Kidney capillary endothelial cell (primary cell): Measurements from ENCODE around the gene TNFRSF13B.
"Not testable (repeated sequence)": the region's sequence is repeated elsewhere in the genome, so short reads cannot be mapped to it uniquely, and the experiment has no call there.

Experiments
- DNase-seq: peaks from one replicate; pipeline ENCODE4 v3.0.0-alpha.2; 2018; ENCODE audit warnings: low spot score

The TNFRSF13B gene

DNA sequence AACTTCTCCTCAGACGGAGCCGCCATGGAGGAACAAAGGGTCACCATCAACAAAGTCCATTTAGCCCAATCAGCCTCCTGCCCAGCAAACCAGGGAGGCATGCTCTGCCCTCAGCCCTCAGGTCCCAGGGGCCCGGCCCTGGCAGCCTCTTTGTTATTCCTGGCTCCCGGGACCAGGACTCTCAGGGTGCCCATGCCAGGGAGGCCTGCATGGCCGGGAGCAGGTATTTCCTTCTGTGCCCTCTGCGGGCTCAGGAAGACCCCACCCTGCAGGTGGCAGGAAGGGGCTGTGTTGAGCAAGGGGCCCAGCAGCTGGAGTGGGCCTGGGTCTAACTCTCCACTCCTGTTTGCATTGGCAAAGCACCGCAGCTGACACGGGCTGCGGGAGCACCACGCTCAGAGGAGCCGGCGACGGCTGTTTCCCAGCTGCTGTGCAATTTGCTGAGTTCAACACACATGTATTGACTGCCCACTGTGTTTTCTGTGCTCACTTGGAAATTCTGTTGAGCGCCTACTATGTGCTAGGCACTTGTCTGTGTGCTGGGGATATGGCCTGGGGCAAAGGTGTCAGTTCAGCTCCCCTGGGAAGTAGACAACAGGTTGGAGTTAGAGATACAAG is 33.2 kb upstream of the TNFRSF13B start:
- not testable (repeated sequence) for DNase-seq

DNA sequence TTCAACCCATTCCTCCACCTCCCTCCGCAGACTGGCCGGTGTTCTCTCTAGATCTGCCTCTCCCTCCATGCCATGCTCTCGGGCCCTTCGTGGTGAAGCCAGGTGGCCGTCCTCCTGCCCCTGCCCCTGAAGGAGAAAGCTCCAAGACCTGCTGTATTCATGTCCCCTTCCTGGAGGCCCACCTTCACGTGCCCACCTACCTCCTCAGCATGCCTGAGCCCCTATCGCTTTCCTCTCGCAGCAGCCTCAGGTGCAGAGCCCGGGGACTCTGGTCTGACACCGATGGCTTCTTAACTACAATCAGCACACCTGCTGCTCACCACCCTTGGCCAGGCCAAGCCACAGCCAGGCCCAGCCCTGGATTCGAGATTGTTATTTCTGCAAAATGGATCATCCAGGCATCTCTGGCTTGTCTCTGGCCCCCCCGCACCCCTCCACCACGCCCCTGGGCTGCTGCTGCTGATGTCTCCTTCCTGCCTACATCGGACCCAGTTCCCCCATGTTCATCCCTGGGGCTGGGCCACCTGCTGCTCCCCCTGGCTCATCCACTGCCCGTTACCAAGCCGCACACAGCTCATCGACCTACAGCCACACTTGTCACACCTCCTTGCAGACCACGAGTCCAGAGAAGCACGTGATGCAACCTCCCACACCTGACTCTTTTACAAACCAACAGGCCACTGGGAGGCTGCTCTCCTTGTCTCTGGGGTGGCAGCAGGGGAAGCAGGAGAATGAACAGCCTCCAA is 32.5 kb upstream of the TNFRSF13B start:
- no peak for DNase-seq

DNA sequence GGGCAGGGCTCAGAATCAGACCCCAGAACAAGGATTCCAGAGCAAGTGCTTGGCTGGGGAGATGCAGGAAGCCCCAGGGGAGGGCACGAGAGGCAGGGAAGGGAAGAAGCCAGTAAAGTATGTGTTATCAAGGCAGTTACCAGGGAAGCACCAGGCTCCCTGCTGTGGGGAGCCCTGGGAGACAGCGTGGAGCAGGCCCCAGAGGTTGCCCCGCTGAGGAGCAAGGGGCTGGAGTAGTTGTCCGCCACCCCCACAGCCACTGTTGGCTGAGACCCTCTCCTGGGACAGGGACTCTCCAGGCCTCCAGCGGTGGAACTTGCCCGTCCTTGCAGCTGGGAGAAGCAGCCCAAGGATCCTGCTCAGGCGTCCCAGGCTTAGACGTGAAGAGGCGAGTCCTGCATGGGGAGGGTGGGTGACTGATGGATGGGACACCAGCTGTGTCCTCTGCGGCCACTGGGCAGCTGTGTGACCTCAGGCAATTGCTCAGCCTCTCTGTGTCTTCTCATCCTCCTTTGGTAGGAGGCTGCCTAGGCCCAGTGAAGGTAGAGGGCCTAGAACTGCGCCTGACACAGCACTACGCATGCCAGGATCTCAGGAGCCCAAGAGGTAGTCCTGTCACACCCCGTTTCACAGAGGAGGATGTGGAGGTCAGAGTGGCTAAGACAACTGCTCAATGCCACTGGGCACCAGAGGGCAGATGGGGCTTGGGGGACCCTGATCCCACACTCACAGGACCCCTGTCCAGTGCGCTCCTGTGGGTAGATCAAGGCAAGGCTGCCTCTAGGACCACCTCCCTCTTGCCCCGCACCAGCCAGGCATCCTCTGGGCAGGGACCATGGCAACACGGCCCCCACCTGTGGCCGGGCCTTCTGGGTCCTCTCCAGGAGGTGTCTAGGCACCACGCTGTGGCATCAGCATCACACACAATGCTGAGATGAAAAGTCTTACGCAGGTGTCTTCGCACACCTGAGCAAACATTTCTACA is 31.1 kb upstream of the TNFRSF13B start:
- DNase-seq = not testable (repeated sequence)

DNA sequence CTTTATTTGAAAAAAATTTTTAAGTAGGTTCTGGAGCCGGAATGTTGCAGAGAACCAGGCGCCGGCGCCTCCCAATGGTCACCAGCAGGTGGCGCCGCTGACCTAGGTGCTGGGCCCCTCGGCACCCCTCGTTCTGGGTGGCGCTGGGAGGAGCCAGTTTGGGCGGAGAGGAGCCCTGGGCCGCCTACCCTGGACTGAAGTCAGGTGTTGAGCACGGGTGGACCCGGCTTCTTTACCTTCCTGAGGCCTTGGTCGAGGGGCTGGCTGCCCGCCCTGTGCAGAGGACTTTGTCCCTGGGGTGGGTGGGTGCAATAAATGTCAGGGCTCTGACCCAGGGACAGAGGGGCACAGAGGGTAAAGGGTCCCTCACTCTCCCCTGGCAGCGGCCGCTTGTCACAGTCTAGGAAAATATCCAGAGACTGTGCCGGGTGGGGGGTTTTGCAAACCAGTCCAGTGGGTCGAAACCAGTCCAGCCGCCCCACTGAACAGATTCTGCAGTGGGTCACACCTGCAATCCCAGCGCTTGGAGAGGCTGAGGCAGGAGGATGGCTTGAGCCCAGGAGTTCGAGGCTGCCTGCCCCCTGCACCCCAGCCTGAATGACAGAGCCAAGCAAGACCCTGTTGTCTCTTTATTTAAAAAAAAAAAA is 30.1 kb upstream of the TNFRSF13B start:
- peak; percentile 48 for DNase-seq

DNA sequence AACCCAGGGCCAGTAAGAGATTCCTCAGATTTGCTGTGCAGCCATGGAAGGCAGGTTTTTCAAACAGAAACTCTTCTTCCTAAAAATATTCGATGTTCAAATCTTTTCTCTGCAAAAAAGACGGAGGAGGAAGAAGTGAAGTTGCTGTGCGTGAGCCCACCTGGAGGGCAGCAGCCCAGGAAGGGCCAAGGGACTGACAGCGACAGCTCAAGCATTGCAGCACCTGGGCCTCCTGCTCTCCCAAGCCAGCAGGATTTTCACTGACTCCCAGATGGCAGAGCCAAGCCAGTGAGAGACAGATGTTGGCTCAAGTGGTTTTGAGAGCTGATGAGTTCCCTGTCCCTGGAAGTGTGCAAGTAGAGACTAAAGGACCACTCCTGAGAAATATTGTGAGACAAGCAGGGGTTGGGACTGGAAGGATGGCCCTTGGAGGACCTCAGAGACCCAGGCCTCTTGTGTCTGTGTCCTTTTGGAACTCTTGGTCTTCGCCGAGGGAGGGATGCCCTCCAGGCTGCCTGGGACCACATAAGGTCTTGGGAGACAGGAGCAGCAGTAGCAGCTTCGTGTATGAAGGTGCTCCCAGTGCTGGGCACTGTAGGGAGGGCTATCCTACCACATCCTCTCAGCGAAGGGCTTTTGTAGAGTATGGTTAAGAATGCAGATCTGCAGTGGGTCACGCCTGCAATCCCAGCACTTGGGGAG is 29.3 kb upstream of the TNFRSF13B start:
- no peak for DNase-seq

DNA sequence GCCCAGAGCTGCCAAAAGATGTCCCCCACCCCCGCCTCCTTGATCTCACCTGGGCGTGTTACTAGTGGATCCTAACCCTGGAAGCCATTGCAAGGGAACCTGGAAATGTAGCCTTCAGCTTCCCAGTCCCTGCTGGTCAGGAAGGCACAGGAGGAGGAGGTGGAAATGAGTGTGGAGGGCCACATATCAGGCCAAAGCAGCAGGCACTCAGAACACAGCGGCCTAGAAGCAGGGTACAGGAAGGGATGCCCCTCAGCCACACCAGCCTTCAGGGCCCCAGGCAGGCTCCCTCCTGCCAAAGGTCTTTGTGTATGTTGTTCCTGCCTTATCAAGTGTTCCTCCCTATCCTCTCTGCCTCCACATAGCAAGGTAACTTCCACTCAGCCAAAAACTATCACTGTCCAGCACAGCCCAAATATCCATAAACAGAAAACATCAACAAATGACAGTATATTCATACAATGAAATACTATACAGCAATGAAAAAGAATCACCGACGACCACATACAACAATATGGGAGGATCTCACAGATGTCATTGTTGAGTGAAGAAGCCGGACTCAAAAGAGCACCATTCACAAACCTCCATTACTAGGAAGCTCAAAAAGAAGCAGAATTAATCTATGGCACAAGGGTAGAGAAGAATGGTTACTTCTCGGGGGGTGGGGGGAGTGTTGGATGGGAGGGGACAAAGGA is 28.2 kb upstream of the TNFRSF13B start:
- no peak for DNase-seq

DNA sequence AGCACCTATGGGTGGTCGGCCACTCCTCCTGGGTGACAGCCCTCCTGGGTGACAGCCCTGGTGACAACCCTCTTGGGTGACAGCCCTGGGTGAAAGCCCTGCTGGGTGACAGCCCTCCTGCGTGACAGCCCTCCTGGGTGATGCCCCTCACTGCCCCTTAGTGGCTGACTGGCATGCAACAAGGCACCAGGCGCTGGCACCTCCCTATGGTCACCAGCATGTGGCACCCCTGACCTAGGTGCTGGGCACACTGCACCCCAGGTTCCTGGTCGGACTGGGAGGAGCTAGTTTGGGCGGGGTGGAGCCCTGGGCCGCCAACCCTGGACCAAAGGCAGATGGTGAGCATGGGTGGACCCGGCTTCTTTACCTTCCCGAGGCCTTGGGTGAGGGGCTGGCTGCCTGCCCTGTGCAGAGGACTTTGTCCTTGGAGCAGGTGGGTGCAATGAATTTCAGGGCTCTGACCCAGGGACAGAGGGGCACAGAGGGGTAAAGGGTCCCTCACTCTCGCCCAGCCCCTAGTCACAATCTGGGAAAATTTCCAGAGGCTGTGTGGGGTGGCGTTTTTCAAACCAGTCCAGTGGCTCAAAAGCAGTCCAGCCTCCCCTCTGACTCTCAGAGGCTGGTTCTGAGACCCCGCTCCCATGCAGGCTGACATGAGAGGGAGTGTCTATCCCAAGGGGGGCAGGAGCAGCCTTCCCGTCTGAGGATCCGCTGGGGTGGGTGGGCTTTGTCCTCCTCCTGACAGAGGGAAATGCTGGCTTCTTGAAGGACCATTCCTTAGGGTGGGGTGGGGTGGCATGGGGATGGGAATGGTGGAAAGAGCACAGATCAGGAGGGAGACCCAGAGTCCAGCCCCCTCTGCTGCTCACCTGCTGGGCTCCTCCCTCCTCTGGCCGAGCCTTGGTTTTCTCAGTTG is 25.9 kb upstream of the TNFRSF13B start:
- no peak for DNase-seq

DNA sequence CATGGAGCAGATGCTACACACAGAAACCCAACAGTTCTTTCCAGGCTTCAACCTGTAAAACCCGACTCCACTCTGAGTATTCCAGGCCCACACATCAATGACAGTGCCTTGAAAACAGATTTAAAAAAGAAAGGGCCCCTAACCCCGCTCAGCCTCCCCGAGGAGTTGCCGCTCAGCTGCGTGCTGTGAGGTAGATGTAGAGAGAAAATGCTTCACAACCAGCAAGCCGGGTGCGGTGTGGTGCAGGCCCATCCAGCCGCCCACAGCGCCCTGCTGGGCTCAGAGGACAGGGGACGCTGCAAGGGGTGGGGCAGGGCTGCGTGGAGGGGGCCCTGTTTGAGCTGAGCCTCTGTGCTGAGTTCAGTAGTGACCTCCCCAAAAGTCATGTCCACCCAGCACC is 24.8 kb upstream of the TNFRSF13B start:
- DNase-seq = not testable (repeated sequence)

DNA sequence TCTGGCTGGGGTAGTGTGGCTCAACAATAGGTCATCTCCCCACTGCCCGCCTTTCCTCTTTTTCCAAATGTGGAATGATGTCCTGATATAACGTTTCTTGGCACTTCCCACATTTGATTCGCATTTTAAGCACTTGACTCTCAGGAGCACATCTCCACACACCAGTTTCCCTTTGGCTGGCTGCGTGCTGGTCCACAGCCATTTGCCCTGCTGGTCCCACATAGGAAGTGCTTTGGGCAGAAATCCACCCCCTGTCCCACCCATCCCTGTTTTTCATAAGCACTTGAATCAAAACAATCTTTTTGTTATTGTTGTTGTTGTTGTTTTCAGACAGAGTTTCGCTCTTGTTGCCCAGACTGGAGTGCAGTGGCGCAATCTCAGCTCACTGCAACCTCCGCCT is 24.0 kb upstream of the TNFRSF13B start:
- no peak for DNase-seq

DNA sequence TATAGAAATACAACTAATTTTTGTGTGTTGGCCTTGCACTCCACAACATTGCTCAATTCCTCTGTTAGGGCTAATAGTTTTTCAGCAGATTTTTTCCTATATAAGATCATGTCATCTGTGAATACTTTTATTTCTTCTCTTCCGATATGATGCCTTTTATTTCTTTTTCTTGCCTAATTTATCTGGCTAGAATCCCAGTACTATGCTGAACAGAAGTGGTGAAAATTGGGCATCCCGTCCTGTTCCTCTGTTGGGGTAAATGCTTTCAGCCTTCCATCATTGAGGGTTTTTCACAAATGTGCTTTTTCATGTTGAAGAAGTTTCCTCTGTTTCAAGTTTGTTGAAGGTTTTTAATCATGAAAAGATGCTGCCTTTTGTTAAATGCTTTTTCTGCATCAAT is 22.7 kb upstream of the TNFRSF13B start:
- no peak for DNase-seq

DNA sequence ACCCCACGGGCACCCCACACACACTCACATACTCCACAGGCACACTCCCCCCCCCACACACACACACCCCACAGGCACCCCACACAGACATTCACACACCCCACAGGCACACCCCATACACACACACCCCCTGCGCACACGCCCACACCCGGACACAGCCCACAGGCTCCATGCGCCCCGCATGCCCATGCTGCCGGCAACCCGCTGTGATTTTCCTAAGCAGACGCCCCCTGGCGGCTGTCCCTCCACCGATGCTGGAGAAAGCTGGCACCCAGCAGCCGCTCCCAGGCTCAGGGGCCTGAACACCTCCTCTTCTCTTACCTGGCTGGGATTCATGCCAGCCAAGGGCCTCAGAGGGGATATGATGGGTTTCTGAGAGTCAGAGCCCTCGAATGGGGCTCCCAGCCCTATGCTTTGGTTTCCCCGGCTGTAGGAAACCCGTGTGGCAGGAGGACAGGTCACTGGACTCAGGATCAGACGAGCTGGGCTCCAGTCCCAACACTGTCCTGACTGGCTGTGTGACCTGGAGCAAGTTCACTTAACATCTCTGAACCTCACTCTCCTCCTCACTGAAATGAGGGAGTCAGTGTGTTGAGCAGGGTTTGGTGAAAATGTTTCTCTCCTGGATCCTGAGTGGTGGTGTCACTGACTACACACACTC is 19.6 kb upstream of the TNFRSF13B start:
- DNase-seq = peak; percentile 65

DNA sequence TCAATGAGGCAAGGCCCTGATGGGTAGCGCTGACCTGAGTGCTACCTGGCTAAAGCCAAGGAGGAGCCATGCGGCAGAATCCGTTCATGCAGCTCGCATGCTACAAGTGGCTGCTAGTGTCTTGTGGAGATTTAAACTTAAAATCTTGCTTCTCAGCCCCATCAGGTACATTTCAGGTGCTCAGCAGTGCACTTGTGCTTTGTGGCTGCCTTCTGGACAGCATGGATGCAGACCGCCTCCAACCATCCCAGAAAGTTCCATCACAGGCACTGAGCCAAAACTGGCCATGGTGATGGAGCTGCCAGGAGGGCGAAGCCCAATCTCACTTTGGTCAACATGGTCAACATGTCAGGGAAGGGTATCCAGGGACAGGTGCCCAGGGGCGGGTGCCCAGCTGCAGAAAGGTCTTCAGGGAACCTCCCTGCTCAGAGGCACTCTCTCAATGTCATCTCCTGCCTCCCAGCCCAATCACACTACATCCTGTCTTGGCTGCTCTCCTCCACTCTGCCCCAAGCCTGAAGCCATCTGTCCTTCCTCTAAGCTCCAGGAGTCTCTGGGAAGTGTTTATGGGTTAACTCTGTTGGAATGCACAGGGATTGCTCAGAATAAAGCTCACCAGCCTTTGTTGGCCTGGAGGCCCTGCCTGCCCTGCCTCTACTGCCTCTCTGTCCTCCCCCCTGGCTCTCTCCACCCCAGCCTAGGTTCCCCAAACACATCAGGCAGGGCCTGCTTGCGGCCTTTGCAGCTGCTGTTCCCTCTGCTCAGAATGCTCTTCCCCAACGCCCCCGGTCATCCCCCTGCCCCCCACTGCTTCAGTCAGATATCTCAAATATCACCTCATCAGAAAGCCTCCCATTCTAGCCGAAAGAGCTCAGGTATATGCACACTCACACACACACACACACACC is 18.3 kb upstream of the TNFRSF13B start:
- DNase-seq = no peak

DNA sequence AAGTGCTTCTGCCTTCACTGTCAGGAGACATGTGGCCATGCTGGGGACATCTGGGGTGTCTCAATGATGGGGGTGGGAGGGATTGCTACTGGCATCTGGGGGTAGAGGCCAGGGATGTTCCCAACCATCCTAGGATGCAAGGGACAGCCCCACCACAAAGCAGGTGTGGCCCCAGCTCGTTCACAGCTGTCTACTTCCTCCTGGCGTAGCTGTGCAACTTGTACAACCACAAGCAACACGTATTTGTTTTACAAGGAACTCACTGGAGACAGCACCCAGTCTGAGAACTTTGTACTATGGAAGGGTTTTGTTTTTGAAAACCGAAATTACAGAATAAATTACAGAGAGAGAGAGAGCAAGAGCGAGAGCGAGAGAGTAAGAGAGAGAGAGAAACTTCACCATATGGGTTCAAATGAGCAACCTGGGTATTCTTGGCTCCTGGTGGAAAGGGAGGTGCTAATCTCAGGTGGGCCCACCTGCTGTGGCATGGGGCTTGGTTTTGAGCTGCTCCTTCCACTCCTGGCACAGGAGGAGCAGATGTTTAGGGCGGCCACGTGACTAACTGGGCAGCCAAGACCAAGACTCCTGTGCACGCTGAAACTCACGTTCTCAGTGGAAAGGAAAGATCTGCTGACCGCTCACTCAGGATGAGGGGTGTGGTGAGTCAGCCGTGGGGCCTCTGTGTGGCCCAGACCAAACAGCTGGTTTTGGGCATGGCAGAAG is 17.5 kb upstream of the TNFRSF13B start:
- DNase-seq = no peak

DNA sequence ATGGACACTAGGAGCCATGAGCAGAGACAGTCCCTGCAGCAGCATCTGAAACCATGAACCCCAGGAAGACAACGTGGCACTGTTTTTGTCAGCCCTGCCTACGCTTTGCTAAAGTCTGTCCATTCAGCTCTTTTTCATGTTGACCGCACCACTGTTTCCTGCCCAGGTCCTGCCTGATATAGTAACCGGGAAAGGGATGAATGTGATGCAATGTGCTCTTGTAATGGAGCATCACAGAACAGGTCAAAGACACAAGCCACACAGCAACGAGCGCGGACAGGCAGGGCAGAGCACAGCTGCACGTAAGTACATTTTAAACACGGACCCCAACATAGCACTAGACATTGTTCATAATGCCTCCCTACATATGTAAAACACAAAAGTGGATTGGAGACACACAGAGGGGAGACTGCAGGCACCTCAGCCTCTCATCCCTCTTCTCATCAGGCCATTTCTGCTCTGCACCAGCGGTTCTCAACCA is 16.9 kb upstream of the TNFRSF13B start:
- DNase-seq = no peak

DNA sequence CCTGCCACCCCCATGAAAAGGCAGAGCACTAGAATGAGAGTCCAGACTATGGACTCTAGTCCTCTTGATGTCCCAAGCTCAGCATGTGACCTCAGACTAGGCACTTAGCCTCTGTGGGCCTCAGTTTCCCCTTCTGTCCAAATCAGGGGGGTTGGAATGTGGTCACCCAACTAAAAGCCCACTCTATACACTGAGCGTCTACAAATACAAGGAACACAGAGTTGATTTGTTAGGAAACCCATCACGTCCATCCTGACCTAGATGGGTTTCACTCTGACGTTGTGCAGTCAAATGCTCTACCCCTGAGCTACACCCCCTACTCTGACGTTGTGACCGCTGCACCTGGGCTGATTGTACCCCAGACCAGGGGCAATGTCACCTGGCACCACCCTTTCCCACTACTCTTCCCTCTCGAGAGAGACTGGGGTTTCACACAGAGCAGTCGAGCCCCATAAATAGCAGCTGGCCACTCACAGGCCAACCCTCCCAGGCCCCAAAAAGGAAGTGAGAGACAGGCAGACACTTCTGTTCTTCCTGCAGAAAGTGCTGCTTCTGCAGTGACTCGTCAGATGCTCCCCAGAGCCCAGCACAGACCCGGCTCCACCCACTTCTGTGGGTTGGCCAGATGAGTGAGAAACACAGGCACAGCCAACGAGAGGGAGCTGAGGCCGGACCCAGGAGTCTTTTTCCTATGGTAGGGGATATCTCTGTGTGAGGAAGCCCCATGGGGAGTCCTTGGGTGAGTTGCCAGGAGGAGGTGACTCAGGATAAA is 16.1 kb upstream of the TNFRSF13B start:
- peak; percentile 48 for DNase-seq

DNA sequence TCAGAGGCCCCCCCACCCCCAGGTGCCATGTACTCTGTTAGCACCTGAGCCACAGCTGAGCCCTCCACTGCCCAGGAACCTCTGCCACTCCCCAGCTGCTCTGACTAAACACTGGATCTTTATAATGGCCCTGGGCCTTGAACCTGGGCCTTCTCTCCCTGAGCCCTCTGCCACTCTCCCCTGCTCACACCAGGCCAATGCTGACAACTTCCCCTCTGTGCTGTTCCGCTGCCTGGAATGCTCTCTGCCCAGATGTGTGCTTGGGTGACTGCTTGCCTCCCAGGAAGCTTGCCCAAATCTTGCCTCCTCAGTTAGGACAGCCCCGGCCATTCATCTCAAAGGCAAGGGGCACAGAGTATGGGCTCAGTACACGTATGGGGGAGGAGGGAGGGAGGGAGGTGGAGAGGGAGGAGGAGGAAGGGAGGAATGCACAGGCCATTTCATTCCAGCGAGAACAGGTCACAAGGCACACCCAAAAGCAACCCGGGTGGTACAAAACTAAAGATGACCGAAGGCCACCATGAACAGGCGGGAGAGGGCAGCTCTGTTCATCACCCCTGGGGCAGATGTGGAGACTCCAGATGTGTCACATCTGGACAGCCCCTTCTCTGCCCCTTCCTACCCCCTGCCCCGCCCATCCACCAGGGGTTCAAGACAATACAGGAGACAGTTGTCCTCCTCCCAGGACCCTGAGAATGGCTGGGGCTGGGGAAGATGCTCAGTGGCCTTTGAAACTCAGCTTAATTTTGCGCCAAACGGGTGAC is 15.3 kb upstream of the TNFRSF13B start:
- DNase-seq = no peak
